HG03378 (cell line): ENCODE measurements around the gene RINT1.
"Not testable (repeated sequence)": the region's sequence is repeated elsewhere in the genome, so short reads cannot be mapped to it uniquely, and the experiment has no call there.

ENCODE experiments used
- ATAC-seq: cut with Tn5 transposase; IDR thresholded peaks from one replicate; pipeline ENCODE4 v1.9.1; 2021; ENCODE audit warnings: mild to moderate bottlenecking, moderate library complexity; ENCODE audit not compliant: unreplicated experiment

RINT1 gene

GRCh38 chr7:105531792-105532671 lies at the start of gene RINT1:
Gene RINT1, plus strand, starts transcription at chr7:105532201. Its CDS starts 115 bp downstream, at chr7:105532316.
- peak; percentile 95 for ATAC-seq

- no peak for ATAC-seq
These were observed 44.1 kb upstream of the RINT1 start for GRCh38 chr7:105487579-105488571.

- ATAC-seq: no peak
These were observed 42.6 kb upstream of the RINT1 start for GRCh38 chr7:105489409-105489808.

DNA sequence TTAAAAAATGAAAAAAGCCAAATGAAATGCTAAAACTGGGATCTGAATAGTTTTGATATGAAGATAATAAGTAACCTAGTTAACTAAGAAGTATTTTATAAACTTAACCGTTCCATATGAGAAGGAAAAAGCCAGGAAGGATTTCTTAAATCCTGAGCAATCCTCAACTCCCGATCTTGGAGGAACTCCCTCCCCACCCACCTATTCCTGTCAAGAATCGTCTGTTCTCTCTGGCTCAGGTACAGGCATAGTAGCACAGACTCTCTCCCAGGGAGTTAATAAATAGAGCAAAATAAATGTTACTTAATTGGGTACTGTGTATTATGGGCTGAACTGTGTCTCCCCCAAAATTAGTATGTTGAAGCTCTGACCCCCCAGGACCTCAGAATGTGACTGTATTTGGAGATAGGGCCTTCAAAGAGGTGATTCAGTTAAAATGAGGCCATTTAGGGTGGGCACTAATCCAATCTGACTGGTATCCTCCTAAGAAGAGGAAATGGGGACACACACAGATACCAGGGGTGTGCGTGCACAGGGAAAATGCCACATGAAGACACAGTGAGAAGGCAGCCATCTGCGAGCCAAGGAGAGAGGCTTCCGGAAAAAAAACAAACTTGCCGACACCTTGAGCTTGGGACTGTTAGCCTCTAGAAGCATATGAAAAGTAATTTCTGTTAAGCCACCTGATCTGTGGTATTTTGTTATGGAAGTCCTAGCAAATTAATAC lies 38.6 kb upstream of the RINT1 start:
- no peak for ATAC-seq

DNA sequence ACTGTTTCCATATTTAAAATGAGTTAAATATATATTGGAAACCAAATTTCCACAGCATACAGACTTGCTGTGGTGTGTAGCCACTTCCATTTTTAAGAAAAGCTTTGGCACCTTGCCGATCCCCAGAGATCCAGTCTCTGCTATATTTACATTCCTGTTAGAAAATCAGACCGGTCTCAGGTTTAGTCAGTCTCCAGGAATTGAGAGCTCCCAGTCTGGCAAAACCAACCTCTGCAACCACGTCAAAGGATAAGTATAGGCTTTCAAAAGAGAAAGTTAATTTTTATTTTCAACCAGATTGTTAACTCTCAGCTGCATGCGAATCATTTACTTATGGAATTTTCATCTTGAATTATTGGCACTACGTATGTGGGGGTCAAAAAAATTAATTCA lies 38.1 kb upstream of the RINT1 start:
- ATAC-seq: no peak

DNA sequence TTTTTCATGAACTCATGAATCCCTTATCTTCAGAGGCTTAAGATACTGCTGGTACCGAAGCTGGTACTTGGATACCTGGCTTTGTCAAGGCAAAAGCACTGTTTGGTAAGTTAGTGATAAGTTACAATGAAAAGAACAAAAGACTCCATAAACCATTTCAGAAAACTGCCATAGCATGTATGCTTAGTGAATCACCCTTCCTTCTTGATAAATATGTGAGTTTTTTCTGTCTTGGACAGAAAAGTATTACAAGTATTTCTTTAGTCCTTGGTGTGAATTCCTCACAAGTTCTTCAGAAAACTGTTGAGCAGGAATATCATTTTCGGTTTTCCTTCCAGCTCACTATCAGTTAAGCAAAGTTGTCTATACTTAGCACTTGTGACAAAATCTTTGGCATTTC lies 35.5 kb upstream of the RINT1 start:
- ATAC-seq: no peak

DNA sequence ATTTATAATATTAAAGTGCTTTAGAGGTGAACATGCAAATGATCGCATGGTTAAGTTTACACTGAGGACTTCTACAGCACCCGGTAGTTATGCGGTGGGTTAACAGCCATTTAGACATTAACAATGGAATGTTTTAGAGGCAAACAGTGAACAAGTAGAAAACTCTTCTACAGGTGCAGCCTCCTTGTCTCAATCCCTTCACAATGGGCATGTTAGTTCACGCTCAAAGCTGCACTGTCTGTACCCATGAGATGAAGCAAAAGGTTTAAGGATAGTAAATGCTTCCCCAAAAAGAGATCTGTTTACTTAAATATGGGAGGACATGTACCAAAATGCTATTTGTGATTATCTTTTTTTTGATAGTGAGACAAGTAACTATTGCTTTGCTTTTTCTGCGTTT lies 35.0 kb upstream of the RINT1 start:
- no peak for ATAC-seq

DNA sequence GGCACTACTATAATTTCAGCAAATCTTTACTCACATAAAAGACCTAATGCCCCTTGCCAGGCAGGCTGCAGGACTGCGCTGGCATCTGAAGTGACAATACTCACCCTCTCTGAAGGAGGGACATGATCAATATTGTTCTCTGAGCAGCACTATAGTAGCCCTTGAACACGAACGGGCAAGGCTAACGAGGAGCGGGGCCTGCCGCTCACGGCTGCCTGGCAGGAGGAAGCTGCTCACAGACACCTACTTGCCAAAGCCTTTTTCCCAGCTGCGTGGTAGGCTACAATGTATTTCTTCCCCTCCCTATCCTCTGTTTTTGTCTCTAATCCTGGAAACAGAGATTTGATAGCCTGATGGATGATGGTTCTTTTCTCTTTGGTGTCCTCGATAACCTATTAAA lies 29.8 kb upstream of the RINT1 start:
- no peak for ATAC-seq

DNA sequence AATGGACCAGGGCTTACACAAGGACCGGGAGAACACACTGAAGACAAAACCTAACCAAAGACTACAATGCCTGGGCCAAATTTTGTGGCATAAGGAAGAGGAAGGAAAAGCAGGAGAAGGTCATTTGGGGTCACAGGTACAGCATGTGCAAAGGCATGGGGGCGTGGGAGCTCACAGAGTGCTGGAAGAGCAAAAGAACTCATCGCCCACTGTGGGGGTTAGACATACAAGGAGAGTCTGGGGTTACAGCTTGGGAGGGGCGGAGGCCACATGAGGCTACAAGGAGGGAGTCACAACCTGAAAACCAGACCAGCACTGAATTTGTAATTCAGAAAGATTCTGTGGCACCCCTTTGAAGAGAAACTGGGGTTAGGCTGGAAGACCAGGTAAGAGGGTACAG lies 19.6 kb upstream of the RINT1 start:
- ATAC-seq: no peak

DNA sequence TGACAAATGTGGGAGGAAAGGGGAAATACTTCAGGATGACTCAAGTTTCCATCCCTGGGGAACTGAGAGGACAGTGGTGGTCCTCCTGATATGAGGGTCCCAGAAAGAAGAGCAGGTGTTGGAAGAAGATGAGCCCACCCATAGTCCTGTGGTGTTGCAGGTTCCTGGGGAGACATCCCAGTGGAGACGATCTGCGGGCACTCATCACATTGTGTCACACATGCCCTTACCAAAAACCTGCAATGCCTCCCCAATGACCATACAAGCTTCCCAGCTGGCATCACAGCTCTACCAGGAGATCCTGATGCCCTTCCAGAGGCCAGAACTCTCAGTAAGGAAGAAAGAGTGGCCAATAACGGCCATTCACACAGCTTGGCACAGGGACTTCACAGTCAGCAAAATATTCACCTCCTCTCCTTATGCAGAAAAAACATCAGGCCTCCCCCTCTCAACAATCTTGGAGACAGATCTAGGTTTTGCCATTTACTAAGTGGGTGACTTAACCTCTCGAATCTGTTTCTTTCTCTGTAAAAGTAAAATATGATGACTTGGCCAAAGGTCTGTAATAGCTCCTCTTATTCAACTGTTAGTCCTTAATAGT lies 19.0 kb upstream of the RINT1 start:
- no peak for ATAC-seq

DNA sequence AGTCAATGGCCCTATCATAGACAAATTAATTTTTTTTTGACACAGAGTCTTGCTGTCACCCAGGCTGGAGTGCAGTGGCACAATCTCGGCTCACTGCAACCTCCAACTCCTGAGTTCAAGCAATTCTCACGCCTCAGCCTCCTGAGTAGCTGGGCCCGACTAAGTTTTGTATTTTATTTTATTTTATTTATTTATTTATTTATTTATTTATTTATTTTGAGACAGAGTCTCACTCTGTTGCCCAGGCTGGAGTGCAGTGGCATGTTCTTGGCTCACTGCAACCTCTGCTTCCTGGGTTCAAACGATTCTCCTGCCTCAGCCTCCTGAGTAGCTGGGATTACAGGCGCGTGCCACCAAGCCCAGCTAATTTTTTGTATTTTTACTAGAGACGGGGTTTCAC lies 16.4 kb upstream of the RINT1 start:
- ATAC-seq: not testable (repeated sequence)

DNA sequence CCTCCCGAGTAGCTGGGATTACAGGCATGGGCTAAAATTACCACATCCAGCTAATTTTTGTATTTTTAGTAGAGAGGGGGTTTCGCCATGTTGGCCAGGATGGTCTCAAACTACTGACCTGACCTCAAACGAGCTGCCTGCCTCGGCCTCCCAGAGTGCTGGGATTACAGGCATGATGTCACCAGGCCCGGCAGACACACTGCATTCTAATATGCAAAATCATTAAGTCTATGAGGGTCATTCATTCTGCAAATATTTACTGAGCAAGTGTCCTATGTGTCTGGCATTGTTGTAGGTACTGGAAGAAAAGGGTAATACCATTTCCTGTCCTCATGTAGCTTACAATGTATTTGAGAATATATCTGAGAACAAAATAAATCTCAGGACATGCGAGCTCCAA lies 12.6 kb upstream of the RINT1 start:
- no peak for ATAC-seq

GRCh38 chr7:105520620-105521019 lies 11.4 kb upstream of the RINT1 start:
- not testable (repeated sequence) for ATAC-seq

DNA sequence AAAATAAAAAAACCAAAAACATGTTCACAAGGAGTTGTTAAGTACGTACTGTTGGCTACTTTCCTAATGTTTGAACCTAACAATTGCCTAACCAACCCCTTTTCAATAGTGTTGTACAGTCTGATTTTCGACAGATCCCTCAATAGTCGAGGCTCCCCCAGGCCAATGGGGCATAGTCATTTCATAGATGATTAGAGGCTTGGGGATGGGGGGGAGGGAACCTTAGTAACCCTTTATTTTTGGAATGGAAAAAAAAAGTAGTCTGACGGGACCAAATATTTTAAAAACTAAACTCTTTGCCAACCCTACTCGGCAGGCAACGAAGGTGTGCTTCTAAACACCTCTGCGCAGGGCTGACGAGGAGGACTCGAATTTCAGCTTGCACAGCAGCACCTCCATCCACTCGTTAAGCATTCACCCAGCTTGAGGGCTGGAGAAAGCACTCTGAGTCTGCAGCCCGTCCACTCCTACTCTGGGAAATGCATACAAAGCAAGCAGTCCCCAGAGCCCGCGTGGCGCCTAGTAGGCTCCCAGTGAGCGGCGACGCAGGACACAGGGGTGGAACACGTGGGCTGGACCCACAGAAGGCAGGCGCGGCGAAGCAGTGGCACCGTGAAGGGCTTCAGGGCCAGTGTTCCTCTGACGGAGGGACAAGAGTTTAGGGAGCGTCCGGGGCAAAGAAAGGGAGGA lies 10.8 kb upstream of the RINT1 start:
- peak; percentile 32 for ATAC-seq

- peak; percentile 75 for ATAC-seq
These were observed 10.1 kb upstream of the RINT1 start, which contains the start of gene PUS7 for GRCh38 chr7:105521717-105522463. Gene PUS7, minus strand, starts transcription at chr7:105522271. Its CDS starts 13,759 bp downstream, at chr7:105508512.

- not testable (repeated sequence) for ATAC-seq
These were observed 7.6 kb upstream of the RINT1 start for GRCh38 chr7:105524423-105524822.

DNA sequence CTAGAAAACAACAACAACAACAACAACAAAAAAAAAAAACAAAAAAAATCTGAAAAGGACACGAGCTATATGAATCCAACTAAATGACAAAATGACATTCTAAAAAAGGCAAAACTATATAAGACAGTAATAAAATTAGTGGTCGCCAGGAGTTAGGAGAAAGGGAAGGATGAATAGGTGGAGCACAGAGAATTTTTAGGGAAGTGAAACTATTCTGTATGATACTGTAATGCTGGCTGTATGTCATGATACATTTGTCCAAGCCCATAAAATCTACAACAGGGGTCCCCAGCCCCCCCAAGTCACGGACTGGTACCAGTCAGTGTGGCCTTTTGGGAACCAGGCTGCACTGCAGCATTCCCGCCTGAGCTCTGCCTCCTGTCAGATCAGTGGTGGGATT lies 7.2 kb upstream of the RINT1 start:
- no peak for ATAC-seq

GRCh38 chr7:105527737-105528136 lies 4.3 kb upstream of the RINT1 start:
- not testable (repeated sequence) for ATAC-seq

DNA sequence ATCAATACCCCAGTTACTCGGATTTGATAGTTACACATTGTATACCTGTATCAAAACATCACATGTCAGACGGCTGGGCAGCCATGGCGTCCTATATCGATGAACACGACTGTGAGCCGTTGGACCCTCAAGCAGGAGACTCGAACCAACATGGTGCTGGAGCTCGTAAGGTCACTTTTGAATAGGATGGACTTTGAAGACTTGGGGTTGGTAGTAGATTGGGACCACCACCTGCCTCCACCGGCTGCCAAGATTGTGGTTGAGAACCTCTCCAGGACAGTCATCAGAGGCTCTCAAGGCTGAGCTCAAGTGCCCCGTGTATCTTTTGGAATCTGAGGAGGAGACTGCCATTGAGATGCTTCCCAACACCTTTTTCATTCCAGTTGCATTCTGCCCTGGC lies 1.9 kb upstream of the RINT1 start:
- ATAC-seq: no peak
